G401.6 (cell line): Measurements from ENCODE around the gene GIMAP7.
"Not testable (repeated sequence)": the region's sequence is repeated elsewhere in the genome, so short reads cannot be mapped to it uniquely, and the experiment has no call there.

Source experiments
- FAIRE-seq: peaks from 2 replicates; lab custom pipeline; 2012; peaks lifted over from hg19 to GRCh38; lab: Jason Lieb, UNC

Gene GIMAP7

DNA sequence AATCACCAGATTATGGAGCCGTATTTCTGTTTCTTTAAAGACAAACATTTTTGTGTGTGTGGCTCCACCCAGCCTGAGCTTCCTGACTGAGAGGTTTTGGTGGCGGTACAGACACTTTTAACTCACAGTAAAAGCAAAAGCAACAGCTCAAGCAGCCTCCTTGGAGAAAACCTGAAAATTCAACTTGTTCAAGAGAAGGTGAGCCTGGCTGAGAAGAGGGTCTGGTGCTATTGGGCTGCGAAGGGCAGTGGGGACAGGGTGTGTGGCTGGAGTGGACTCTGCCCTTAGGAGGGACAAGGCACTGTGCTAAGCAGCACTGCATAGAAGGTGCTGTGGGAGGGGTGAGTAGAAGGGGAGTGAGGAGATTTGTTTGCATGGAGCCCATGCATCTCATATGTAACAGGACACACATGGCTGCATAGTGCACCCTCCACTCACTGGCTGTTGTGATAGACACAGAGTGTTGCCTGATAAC, at the start of gene GIMAP7:
TSS of gene GIMAP7 (plus strand) at position 125 of the 475 bp plus-strand sequence. CDS start 5,103 bp downstream, outside the sequence.
- no peak for FAIRE-seq

DNA sequence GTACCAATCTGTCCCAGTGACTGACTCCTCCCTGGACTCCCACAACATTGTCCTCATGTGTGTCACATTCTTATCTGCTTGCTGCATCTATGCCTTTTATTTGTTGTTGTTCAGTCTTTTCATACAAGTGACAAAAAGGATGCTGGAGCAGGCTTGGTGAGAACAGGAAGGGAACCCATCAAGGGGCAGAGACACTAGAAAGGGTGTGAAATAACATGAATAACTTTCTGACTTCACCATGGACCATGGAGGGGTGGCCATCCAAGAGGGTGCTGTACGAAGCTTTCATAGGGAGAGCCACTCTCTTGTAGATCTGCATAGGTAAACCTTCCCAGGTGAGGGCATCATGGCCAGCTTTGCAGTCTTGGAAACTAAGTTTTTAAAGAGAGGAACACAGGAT, 49.7 kb upstream of the GIMAP7 start:
- no peak for FAIRE-seq

DNA sequence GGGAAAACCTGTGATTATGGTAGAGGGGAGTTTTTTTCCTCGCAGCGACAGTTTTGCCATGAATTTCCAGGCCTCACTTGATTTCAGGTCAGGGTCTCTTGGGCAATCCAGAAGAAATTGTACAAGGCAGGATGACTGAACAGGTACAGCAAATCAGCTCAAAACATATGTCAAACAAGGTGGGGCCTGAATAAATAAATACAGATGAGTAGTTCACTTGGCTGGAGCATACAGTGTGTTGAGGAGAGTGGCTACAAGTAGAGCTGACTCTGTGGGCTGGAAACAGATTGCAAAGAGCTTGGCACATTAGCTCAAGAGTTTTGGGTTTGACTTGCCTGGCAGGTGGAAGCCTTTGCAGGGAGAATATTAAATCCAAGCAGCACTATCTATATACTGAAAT, 49.3 kb upstream of the GIMAP7 start:
- no peak for FAIRE-seq

DNA sequence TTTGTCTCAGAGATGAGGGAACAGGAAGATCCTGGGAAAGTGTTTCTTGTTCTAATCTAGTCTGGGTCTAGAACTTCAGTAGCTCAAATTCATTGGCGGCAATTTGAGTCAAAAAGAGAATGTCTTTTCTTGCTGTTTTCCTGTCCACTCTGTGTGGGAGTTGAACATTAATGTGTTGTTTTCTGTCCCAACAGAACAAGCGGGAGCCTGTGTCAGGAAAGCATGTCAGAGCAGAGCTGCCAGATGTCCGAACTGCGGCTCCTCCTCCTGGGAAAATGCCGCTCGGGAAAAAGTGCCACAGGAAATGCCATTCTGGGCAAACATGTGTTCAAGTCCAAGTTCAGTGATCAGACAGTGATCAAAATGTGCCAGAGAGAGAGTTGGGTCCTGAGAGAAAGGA, 48.2 kb upstream of the GIMAP7 start:
- no peak for FAIRE-seq

DNA sequence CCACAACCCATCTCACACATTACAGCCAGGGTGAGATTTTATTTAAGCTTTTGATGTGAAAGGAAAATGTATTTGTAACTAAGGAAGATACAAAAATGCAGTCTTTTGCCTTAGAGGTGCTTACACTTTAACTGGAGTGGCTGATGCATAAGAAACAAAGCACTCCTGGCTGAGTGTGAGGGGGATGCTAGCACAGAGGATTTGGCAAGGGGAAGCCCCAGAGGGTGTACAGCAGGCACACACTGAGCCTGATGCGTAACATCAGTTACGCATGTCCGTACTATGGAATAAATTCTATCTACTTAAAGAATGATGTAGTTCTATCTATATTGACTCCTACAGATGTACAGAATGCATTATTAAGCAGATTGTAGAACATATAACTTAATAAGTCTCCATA, 46.4 kb upstream of the GIMAP7 start:
- FAIRE-seq = no peak

DNA sequence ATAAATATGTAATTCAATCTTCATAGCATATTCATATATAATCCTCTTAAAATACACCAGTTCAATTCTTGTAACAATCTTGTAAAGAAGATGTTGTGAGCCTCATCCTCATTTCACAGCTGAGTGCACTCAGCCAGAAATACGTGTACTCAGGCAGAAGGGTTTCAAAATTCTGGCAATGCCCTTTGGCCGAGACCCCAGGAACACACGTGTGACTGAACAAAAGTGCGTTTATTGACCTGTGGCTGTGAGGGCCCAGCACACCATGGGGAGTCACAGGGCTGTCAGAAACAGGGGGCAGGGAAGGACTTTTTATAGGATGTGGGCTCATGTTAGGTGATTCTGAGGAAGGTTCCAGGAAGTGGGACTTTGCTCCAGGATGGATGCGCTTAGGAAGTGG, 42.8 kb upstream of the GIMAP7 start:
- no peak for FAIRE-seq

DNA sequence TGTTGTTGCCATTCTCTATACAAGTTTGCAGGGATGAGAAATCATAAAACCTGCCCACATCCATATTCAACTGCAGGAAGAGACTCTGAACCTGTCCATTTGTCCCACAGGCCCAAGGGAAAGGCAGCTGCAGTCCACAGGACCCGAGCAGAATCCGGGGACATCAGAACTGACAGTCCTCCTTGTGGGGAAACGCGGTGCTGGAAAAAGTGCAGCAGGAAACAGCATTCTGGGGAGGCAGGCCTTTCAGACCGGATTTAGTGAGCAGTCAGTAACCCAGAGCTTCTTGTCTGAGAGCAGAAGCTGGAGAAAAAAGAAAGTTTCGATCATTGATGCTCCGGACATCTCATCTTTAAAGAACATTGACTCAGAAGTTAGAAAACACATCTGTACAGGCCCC, 40.8 kb upstream of the GIMAP7 start:
- no peak for FAIRE-seq

DNA sequence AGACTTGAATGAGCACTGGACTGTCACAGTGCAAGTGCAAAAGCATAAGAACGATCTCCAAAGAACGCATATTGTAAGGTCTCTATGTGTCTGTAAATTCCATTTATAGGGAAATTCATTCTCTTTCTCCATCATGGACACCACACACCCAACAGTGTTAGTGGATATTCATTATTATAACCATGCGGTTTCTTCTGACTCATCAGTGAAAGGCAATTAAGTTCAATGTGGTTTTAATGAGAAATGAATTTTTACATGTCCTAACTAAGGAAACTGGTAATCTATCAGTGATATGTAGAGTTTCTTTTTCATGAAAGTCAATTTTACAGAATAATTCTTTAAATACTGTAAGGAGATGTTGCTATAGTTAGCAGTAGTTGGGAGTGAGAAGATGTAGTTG, 38.4 kb upstream of the GIMAP7 start:
- no peak for FAIRE-seq

DNA sequence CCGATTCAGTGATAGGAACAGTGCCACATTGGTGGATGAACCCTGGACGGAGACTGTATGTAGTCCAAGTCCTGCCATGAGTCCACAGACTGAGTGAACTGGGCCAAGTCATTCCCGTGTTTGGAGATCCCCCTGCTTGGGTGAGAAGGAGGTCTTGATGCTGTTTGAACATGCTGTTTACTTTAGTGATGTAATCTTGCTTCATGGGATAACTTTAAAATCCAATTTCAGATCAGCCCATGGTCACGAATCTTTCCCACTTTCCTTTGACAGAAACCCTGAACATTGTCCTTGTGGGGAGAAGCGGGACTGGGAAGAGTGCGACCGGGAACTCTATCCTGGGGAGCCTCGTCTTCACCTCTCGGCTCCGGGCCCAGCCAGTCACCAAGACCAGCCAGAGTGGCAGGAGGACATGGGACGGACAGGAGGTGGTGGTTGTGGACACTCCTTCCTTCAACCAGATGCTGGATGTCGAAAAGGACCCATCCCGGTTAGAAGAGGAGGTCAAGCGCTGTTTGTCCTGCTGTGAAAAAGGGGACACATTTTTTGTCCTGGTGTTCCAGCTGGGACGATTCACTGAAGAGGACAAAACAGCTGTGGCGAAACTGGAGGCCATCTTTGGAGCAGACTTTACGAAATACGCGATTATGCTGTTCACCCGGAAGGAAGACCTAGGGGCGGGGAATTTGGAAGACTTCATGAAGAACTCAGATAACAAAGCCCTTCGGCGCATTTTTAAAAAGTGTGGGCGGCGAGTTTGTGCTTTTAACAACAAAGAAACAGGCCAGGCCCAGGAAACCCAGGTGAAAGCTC, 37.6 kb upstream of the GIMAP7 start:
- no peak for FAIRE-seq

DNA sequence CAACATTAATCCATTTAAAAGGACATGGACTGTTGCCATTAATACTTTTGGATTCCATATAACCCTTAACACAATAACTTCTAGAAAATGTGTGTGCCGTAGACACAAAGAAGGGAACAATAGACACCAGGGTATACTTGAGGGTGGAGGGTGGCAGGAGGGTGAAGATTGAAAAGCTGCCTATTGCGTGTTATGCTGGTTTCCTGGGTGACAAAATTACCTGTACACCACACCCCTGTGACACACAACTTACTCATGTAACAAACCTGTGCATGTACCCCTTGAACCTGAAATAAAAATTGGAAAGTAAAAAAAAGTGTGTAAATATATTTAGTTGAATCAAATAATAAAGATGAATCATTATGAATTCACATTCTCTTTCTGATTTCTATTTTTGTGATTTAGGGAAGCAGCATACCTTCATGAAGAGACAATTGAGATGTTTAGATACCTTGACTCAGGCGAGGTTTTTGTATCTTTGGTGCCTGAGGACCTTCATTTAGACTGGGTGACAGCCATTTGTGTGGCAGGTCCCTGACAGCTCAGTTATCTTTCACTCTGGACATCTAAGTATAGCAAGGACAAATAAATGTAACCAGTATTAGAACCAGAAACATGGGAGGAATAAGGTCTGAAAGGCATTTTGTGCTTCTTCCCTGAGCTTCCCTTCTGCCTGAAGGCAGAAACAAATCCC, 35.5 kb upstream of the GIMAP7 start:
- no peak for FAIRE-seq

DNA sequence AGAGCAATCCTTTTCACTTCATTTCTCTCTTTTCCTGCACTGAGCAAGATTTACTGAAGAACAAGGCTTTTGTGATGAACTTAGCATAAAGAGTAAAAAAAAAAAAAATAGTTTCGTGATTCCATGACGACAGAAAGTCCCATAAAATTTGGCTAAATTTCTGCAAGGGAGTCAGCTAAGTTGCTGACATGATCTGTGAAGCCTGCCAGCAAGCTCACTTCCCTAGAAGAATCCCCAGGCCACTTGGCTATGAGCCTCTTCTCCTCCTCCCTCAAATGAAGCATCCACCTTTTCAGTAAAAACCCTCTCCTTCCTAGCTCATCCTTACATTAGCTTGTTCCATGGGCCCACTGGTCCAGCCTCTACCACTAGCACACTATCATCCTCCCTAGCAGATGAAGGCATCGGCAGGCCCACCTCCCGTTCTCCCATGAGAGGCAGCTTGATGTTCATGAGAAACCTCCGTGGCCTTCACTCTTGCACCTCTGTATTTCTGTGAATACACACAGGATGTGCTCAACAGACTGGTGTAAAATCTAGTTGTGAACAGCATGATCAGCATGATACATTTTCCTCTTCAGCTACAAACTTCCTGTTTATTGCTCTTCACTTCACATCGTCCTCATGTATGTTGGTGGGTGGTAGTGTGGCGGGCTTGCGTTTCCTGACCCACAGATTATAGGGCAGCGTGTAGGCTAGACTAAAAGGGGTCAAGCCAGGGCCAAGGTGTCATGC, 33.3 kb upstream of the GIMAP7 start:
- FAIRE-seq = no peak

DNA sequence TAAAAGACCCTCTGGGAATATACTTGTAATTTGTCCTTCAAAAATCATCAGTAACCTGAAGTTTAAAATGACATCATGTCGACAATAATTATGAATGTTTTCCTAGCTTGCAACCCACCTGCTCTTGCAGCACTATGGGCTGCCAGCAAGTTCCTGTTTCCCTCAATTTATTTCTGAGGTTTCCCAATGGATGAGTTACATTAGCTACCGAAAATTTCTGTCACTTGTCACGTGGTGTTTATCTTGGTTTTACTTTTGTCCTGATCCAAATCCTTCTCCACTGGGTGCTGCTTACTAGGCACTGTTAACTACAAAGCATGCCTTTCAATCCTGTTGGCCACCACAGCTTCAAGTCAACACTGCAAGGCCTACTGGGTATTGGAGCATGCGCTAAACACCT, 32.8 kb upstream of the GIMAP7 start:
- no peak for FAIRE-seq

DNA sequence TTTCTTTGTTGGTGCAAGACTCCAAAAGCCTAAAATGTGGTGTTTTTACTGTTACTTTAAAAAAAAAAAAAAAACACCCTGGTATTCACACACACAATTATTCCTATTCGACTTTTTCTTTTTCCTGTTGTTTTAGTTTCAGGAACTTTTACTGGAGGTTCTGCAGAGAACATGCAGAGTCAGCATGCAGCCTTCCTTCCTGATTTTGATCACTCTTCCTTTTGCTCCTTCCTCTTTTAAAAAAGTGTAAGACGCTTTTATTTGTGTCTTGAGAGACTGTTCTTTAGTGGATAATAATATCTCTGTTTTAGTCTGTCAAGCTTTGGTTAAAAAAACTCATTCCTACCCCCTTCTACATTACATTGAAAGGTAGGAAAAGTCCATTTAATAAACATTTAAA, 31.2 kb upstream of the GIMAP7 start:
- not testable (repeated sequence) for FAIRE-seq

DNA sequence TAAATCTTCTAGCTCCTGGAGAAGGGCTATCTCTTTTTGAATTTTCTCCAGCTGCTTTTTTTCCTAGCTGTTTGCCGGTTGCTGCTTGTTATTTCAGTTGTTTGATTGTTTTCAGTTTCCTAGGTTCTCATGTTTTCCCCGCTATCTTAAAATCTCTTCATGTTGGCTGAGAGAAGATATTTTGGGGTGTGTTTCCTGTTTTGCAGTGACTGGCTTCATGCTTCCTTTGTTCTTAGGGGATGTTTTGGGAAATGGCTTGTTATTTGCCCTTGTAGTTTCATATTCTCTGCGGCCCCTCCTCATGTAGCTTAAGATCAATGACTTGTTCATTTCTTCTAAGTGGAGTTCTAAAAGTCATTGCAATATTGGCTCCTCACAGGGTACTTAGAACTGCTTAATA, 30.6 kb upstream of the GIMAP7 start:
- FAIRE-seq = not testable (repeated sequence)

DNA sequence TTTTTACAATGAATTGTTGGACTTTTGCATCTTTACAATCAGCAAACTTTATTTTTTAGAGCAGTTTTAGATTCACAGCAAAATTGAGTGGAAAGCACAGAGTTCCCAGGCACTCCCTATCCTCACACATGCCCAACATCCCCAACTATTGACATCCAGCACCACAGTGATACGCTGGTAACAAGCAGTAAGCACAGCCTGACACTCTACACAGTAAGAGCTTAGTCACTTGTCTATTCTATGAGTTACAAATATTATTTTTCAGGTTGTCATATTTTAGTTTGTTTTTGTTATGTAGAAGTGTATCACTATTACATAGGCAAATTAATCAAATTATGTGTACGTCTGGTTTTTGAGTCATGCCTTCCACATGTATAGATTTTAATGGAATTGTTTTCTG, 27.0 kb upstream of the GIMAP7 start:
- no peak for FAIRE-seq

DNA sequence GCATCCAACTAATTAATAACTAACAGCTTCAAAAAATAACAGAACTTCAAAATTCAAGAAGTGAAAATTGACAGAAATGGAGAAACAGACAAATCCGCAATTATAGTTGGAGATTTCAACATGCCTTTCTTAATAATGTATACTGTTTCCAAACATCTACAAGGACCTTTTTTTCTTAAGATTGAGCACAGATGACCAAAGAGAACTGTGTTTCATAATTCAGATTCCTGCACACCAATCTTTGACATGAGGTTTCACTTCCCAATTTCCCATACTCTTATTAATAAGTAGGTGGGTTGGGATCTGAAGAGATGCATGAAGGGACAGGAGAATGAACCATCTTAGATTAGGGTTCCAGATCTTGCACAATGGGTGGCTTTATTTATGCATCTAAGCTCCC, 24.9 kb upstream of the GIMAP7 start:
- no peak for FAIRE-seq

DNA sequence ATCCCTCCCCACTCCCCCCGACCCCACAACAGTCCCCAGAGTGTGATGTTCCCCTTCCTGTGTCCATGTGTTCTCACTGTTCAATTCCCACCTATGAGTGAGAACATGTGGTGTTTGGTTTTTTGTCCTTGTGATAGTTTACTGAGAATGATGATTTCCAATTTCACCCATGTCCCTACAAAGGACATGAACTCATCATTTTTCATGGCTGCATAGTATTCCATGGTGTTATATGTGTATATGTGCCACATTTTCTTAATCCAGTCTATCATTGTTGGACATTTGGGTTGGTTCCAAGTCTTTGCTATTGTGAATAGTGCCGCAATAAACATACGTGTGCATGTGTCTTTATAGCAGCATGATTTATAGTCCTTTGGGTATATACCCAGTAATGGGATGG, 21.2 kb upstream of the GIMAP7 start:
- not testable (repeated sequence) for FAIRE-seq

DNA sequence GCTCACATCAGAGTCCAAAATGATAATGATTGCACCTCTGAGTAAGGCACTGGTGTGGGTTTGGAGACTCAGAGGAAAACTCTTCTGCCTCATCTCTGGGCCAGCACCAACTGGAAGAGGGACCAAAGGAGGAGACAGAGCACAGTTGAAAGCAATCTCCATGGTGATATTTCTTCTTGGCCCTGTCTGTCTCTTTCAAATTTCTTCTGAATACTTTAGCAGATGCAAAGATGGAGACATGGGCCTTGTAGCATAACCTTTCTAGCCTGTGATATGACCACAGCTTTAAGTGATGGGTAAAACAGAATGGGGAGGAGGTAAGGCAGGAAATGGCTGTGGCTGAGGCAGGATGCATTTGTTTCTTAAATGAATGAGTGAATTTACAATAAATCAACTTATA, 12.2 kb upstream of the GIMAP7 start:
- FAIRE-seq = no peak

DNA sequence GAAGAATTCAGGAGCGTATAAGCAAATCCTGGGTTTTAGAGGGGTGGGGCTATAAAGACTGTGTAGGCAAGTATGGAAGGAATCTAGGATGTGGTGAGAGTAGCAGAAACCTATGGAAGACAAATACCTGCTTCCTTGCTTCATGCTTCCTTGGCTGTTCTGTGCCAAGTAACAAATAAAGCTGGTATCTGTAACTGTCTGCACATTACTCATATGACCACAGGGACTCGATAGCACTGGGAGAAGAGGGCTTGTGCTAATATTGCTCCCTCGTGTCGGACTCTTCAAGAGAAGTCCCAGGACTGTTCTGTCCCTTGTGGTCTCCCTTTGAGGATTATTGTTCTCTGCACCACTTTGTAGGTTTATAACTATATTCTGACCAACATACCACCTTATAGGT, 11.5 kb upstream of the GIMAP7 start:
- FAIRE-seq = no peak

DNA sequence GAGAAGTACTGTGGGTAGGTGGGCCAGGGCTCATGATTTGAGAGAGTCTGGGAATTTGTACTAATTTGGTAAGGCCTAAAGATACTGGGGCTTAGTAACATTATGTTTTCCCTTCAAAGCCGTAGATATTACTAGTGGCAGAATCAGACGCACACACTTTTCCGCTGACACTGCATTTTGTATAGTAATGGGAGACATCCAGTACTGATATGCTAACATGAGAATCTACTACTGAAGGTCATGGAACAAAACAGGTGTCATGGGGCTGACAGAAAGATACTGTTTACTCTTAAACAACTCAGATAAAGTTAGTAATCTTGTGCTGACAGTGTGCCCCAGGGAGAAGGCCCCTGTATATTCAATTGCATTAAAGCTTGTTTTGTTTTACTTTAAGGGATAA, 11.1 kb upstream of the GIMAP7 start:
- FAIRE-seq = no peak

DNA sequence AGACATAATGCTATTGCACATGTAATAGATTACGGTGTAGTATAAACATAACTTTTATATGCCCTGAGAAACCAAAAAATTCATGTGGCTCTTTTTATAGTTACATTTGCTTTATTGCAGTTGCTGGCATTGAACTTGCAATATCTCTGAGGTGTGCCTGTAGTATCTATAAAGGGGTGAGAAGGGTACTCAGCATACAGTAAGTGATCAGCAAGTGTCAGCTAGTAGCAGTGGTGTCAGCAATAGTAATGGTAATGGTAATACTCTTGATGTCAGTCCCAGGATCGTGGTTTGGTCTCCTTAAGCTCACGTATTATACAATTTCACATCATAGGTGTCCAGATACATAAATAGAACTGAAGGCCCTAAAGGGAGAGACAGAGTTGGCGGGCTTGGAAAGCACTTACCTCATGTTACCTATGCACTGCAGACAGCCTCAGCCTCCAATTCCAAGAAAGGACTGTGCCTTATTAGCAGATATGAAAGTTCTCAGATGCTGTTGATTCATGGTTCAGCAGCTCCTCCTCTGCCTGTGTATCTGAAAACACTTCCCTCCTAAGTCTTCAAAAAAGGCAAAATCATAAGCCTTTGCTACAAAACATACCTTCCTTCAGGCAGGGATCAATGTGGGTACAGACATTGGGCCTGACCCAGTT, 6.6 kb upstream of the GIMAP7 start:
- no peak for FAIRE-seq

DNA sequence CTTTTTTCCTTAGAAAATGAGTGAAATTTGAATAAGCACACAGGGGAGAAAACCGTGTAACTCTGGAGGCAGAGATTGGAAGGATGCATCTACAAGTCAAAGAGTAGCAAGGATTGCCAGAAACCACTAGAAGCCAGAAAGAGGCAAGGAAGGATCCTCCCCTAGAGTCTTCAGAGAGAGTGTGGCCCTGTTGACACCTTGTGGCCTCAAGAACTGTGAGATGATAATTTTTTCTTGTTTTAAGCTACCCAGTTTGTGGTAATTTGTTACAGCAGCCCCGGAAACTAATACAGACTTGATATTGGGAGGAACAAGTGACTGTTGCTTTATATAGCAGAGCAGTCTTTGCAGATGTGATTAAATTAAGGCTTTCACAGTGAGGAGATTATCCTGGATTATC, 3.6 kb upstream of the GIMAP7 start:
- FAIRE-seq = no peak

DNA sequence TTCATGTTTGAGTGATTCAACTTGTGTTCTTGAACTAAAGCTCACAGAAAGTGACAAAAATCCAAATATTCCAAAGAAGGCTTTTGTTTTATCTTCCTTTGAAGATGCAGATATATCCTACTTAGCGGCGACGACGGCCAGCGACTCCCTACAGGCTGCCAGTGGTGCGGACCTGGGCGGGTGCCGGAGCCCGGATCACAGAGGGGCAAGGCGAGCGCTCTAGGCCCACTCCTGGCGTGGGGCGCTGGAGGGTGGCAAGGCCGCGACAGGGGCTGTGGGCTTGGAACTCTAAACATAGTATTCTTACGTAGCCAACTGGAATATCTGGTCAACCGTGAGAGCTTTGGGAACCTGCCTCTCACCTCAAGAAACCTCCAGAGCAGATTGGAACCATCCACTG, 914 bp upstream of the GIMAP7 start:
- no peak for FAIRE-seq
